CD14-positive monocyte (primary cell): ENCODE measurements around the gene CCDC195. TPM values are rescaled to one million over a fixed set of nuclear protein-coding genes. Genes with fewer than 3 reads are reported as not detected.

Experiments
- DNase-seq, 3 donors: peaks; one replicate each; pipeline ENCODE4 v3.0.0-alpha.2; 2011 to 2022
- H2AFZ ChIP-seq: 2 replicates; pipeline ENCODE4 v1.6.0; 2012; ENCODE audit warnings: mild to moderate bottlenecking, low read depth, low read length, inconsistent platforms; ENCODE audit not compliant: insufficient read depth, poor library complexity, severe bottlenecking
- H3K27ac ChIP-seq, 2 donors: 1 replicate in 1 of 2; 2 replicates in 1 of 2; pipeline ENCODE4 v1.5.1; 2012 to 2013; ENCODE audit warnings: low read length in 2 of 2, control low read depth in 1 of 2, inconsistent platforms in 1 of 2, low read depth in 1 of 2, mild to moderate bottlenecking in 1 of 2
- H3K27me3 ChIP-seq, 2 donors: one replicate each; pipeline versions ENCODE4 v1.6.0 to v1.6.1; 2011 to 2013; ENCODE audit warnings: low read length in 2 of 2; ENCODE audit not compliant: control insufficient read depth in 2 of 2, insufficient read depth in 2 of 2
- H3K36me3 ChIP-seq, 2 donors: replicated peaks in 1 of 2; 1 replicate in 1 of 2; 2 replicates in 1 of 2; pipeline versions ENCODE4 v1.5.1 to v1.6.1; 2012 to 2013; ENCODE audit warnings: low read length in 2 of 2, control low read depth in 1 of 2, inconsistent platforms in 1 of 2, mild to moderate bottlenecking in 1 of 2; ENCODE audit not compliant: insufficient read depth in 2 of 2, control insufficient read depth in 1 of 2
- H3K4me1 ChIP-seq, 2 donors: 1 replicate in 1 of 2; 2 replicates in 1 of 2; pipeline versions ENCODE4 v1.5.1 to v1.6.1; 2012 to 2013; ENCODE audit warnings: low read length in 2 of 2, control low read depth in 1 of 2, inconsistent platforms in 1 of 2, mild to moderate bottlenecking in 1 of 2, moderate library complexity in 1 of 2; ENCODE audit not compliant: insufficient read depth in 2 of 2, control insufficient read depth in 1 of 2
- H3K4me2 ChIP-seq: replicated peaks from 2 replicates; pipeline ENCODE3; 2012; ENCODE audit warnings: low read length, moderate library complexity, mild to moderate bottlenecking; ENCODE audit not compliant: poor library complexity, severe bottlenecking; ENCODE audit errors: extremely low read depth
- H3K4me3 ChIP-seq, 3 experiments: fragments of 200-600 bp in 1 of 3; sonication (generic) in 1 of 3; replicated peaks in 1 of 3; 1 replicate in 2 of 3; 2 replicates in 1 of 3; pipeline ENCODE4 v1.5.1; 2011 to 2013; ENCODE audit warnings: low read length in 3 of 3, mild to moderate bottlenecking in 3 of 3, control low read depth in 2 of 3, low read depth in 2 of 3, inconsistent platforms in 1 of 3, moderate library complexity in 1 of 3
- H3K79me2 ChIP-seq: 2 replicates; pipeline ENCODE4 v1.6.0; 2012; ENCODE audit warnings: mild to moderate bottlenecking, control low read depth, inconsistent platforms, low read length, moderate library complexity; ENCODE audit not compliant: insufficient read depth
- H3K9ac ChIP-seq: 2 replicates; pipeline ENCODE4 v1.6.0; 2017; ENCODE audit warnings: low read length, mild to moderate bottlenecking; ENCODE audit not compliant: insufficient read depth, poor library complexity, severe bottlenecking
- H3K9me3 ChIP-seq, 2 donors: replicated peaks in 1 of 2; 1 replicate in 1 of 2; 2 replicates in 1 of 2; pipeline versions ENCODE4 v1.5.1 to v1.6.1; 2012 to 2013; ENCODE audit warnings: low read length in 2 of 2, control low read depth in 1 of 2; ENCODE audit not compliant: control insufficient read depth in 1 of 2, insufficient read depth in 1 of 2
- H4K20me1 ChIP-seq: 2 replicates; pipeline ENCODE4 v1.6.0; 2012; ENCODE audit warnings: mild to moderate bottlenecking, low read length, control low read depth, moderate library complexity; ENCODE audit not compliant: insufficient read depth
- H3K27ac Mint-ChIP-seq, 7 donors: one replicate each; pipeline ENCODE4 v1.8.0; 2020; ENCODE audit warnings: mild to moderate bottlenecking in 7 of 7, mixed read lengths in 7 of 7, moderate library complexity in 6 of 7, inconsistent platforms in 2 of 7
- H3K27me3 Mint-ChIP-seq, 3 donors: one replicate each; pipeline ENCODE4 v1.8.0; 2021 to 2022; ENCODE audit warnings: low read depth in 3 of 3, mild to moderate bottlenecking in 3 of 3, mixed read lengths in 3 of 3, moderate library complexity in 3 of 3, inconsistent platforms in 1 of 3
- H3K36me3 Mint-ChIP-seq, 2 donors: one replicate each; pipeline ENCODE4 v1.8.0; 2020; ENCODE audit warnings: mixed read lengths in 2 of 2, inconsistent platforms in 1 of 2, mild to moderate bottlenecking in 1 of 2
- H3K4me1 Mint-ChIP-seq: one replicate; pipeline ENCODE4 v1.8.0; 2020; ENCODE audit warnings: mild to moderate bottlenecking, mixed read lengths
- H3K4me3 Mint-ChIP-seq, 2 donors: one replicate each; pipeline ENCODE4 v1.8.0; 2020; ENCODE audit warnings: mild to moderate bottlenecking in 2 of 2, mixed read lengths in 2 of 2, moderate library complexity in 1 of 2
- H3K9me3 Mint-ChIP-seq, 7 donors: one replicate each; pipeline ENCODE4 v1.8.0; 2020 to 2022; ENCODE audit warnings: mixed read lengths in 7 of 7, mild to moderate bottlenecking in 6 of 7, moderate library complexity in 6 of 7, inconsistent platforms in 2 of 7
- CTCF ChIP-seq: fragments of 200-600 bp; IDR thresholded peaks from one replicate; pipeline ENCODE4 v1.8.0; 2022; ENCODE audit warnings: antibody characterized with exemption, mild to moderate bottlenecking
- WGBS: methylation state at CpG from one replicate; pipeline ENCODE4 v1.1.5; 2013; ENCODE audit warnings: missing lambda C conversion rate; ENCODE audit not compliant: insufficient coverage; 5-methylcytosine and 5-hydroxymethylcytosine counted together
- intact Hi-C, 2 donors: fragments of 100-400 bp; cut with micrococcal nuclease; formaldehyde crosslinking; loops; one replicate each; pipeline versions ENCODE4 v1.15.0 to v1.15.1; 2023
- polyA plus RNA-seq, 3 donors: library from polyadenylated mRNA; depleted of rRNA in 1 of 3; unstranded in 2 of 3; stranded (reverse) in 1 of 3; fragments of 300-500 nt in 2 of 3; fragments of >200 nt in 1 of 3; fragmentation: Illumina TruSeq in 2 of 3; gene quantifications; 1 replicate in 2 of 3; 2 replicates in 1 of 3; pipeline ENCODE4 v1.2.3, GENCODE V29; 2012 to 2021

Gene CCDC195
- polyA plus RNA-seq, 3 donors, result not detected

DNA sequence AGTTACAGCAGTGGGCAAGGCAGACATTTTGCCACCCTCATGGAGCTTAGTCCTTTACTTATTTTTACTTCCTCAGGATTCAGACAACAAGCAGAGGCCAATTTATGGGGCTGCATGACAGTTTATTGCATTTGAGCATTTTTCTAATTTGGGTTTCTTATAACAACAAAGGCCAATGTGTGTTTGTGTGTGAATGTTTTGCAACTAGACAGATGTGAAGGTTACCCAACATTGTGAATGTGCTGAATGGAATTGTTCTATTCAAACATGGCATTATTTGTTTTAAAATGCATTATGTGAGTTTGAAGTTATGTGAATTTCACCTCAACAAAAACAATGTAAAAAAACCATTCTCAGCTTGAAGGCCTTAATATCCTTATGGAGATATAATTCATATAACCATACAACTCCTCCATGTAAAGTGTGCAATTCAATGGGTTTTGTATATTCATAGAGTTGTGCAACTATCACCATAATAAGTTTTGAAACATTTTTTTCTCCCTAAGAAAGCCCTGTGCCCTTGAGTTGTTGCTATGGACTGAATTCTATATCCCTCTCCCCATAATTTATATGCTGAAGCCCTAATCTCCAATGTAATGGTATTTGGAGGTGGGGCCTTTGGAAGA lies 57.3 kb downstream of the CCDC195 start:
- Histone ChIP-seq H3K4me3 (no peak overlapping the region), H3K4me2 (no peak overlapping the region), H4K20me1 (no peaks in the 10 kb centered on the region), H3K4me1 (no peaks in the 10 kb centered on the region), H3K79me2 (no peaks in the 10 kb centered on the region), H3K27me3 (no peaks in the 10 kb centered on the region), H3K27ac (no peak overlapping the region), H3K9me3 (peaks cover 13 to 32% of the 10 kb centered on the region in 2 donors), H3K9ac (no peak overlapping the region), H2AFZ (no peak overlapping the region), H3K36me3 (no peaks in the 10 kb centered on the region)
- TF ChIP-seq CTCF, result no peak
- Mint-ChIP-seq H3K27me3 (peaks cover 0 to 1% (median 0%) of the 10 kb centered on the region in 3 donors), H3K4me3 (no peak overlapping the region), H3K4me1 (peaks cover 8% of the 10 kb centered on the region), H3K27ac (no peak overlapping the region), H3K36me3 (peaks cover 0 to 4% of the 10 kb centered on the region in 2 donors), H3K9me3 (peaks cover 17 to 42% (median 35%) of the 10 kb centered on the region in 7 donors)
- intact Hi-C loops, result no loop called here
- DNase-seq, result no peak

- Mint-ChIP-seq H3K9me3 (peaks cover 8 to 27% (median 21%) of the 10 kb centered on the region in 7 donors), H3K36me3 (no peaks in the 10 kb centered on the region), H3K27ac (no peak overlapping the region), H3K4me3 (no peak overlapping the region), H3K27me3 (peaks cover 0 to 1% (median 0%) of the 10 kb centered on the region in 3 donors), H3K4me1 (peaks cover 8% of the 10 kb centered on the region)
- whole genome bisulfite sequencing, result 95% methylated on average over 4 of the region's 5 CpGs
- Histone ChIP-seq H3K4me2 (no peak overlapping the region), H2AFZ (no peak overlapping the region), H3K4me3 (no peak overlapping the region), H3K9me3 (peaks cover 0 to 18% of the 10 kb centered on the region in 2 donors), H3K79me2 (no peaks in the 10 kb centered on the region), H3K27ac (no peak overlapping the region), H3K9ac (no peak overlapping the region), H3K36me3 (no peaks in the 10 kb centered on the region), H4K20me1 (no peaks in the 10 kb centered on the region), H3K27me3 (no peaks in the 10 kb centered on the region), H3K4me1 (no peaks in the 10 kb centered on the region)
- no peak for DNase-seq
- intact Hi-C loops, result no loop called here
- TF ChIP-seq CTCF, result no peak
Measured at GRCh38 chr2:224657349-224657748, 58.8 kb downstream of the CCDC195 start.
